Cardiac fibroblast (primary cell): ENCODE data around the gene LITAFD.
A peak's percentile ranks its signal among the peaks of the same experiment; 100 is the strongest.
"Not testable (repeated sequence)": the region's sequence is repeated elsewhere in the genome, so short reads cannot be mapped to it uniquely, and the experiment has no call there.

Experiments
- DNase-seq, 2 donors: peaks; one replicate each; pipeline versions ENCODE4 v3.0.0 to v3.0.0-alpha.2; 2010; ENCODE audit warnings: low read depth in 2 of 2
- H3K4me3 ChIP-seq, 2 donors: replicated peaks in 1 of 2; 1 replicate in 1 of 2; 2 replicates in 1 of 2; pipeline ENCODE4 v1.5.1; 2011; ENCODE audit warnings: low read depth in 2 of 2, low read length in 2 of 2, mild to moderate bottlenecking in 2 of 2, moderate library complexity in 1 of 2
- CTCF ChIP-seq: IDR thresholded peaks from one replicate; pipeline ENCODE4 v1.5.1; 2011; ENCODE audit warnings: low read depth, mild to moderate bottlenecking, low read length, inconsistent platforms

The LITAFD gene

GRCh38 chr16:8867932-8868415 lies 14.2 kb upstream of the LITAFD start:
- DNase-seq, result no peak
- TF ChIP-seq CTCF, result no peak
- peak overlapping the region; percentile 79 to 81 for H3K4me3 ChIP-seq

- DNase-seq, result peak; percentile 86 to 94
- no peak for TF ChIP-seq CTCF
- H3K4me3 ChIP-seq, result peak within 1 kb of the TSS; percentile 79 to 81
Observed at GRCh38 chr16:8868416-8869211, 13.5 kb upstream of the LITAFD start, which contains the start of gene CARHSP1. CARHSP1 (minus strand) TSS chr16:8869006; CDS start chr16:8859328, 9,678 bp downstream.

- H3K4me3 ChIP-seq, result peak overlapping the region; percentile 33 to 50
- no peak for TF ChIP-seq CTCF
- DNase-seq, result no peak
Observed at GRCh38 chr16:8869212-8869987, 12.8 kb upstream of the LITAFD start.

- DNase-seq, H3K4me3 ChIP-seq: not testable (repeated sequence)
Observed at GRCh38 chr16:8869988-8870241, 12.2 kb upstream of the LITAFD start.

GRCh38 chr16:8872071-8872470 lies 10.1 kb upstream of the LITAFD start:
- no peak for DNase-seq
- no peak for TF ChIP-seq CTCF
- no peak overlapping the region for H3K4me3 ChIP-seq

- H3K4me3 ChIP-seq, result no peak overlapping the region
- peak; percentile 26 for TF ChIP-seq CTCF
- DNase-seq, result no peak
Observed at GRCh38 chr16:8872967-8873865, 8.9 kb upstream of the LITAFD start.

GRCh38 chr16:8873866-8874195 lies 8.3 kb upstream of the LITAFD start:
- DNase-seq, H3K4me3 ChIP-seq: not testable (repeated sequence)
